ENCODE data around the gene TMSB4X.
A peak's percentile ranks its signal among the peaks of the same experiment; 100 is the strongest.

Gene TMSB4X

DNA sequence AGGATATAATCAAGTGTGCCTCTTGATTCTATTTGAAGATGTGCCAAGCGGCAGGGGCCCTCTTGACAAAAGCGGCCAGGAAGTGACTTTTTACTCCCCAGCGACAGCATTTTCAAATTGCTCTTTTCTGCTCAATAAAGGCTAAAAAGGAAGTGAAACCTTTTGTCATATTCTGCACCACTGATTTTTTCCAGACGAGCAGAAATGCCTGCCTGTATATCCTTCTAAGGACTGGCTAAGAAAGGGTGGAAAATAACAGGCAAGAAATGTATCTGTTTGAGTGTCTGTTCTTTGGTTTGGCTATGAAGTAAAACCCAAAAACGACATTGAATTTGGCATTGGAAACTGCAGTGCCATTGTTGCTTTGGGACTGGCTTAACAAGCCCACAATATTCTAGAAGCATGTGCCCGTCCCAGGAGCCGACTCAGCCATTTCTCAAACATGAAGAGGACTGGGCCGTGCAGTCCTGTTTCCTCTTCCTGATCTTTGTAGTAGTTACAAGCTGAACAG is 25.4 kb downstream of the TMSB4X start:
- peak overlapping the region; percentile 63 for H3K4me3 ChIP-seq (ENCODE audit: low read length)
- H3K9ac ChIP-seq (ENCODE audit: low read length): peak overlapping the region; percentile 90
- peak overlapping the region; percentile 80 for H3K4me2 ChIP-seq (ENCODE audit: low read length)

DNA sequence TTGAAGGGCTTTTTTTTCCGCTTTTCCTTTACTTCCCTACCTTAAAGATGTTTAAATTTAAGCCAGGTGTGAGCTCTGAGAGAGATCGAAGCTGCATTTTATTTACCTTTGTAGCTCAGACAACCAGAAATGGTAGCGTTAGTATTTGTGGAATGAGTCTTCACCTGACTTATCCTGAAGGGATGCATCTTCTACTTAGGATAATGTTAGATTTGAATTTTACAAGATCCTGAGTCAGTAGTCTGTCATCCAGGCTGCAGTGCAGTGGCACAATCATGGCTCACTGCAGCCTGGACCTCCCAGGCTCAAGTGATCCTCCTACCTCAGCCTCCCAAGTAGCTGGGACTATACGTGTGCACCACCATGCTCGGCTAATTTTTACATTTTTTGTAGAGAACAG is 26.2 kb downstream of the TMSB4X start:
- Histone ChIP-seq H4K20me1 (ENCODE audit: insufficient read depth, low read length) (no peaks in the 10 kb centered on the region), H3K9me3 (ENCODE audit: insufficient read depth, low read length) (no peaks in the 10 kb centered on the region), H3K79me2 (ENCODE audit: low read length) (peaks cover 5% of the 10 kb centered on the region; the same call in 1 of the 2 replicates), H3K4me2 (ENCODE audit: low read length) (peak overlapping the region; percentile 80), H3K4me3 (ENCODE audit: low read length) (peak overlapping the region; percentile 46), H3K27me3 (ENCODE audit: low read depth, low read length) (no peaks in the 10 kb centered on the region), H3K9ac (ENCODE audit: low read length) (peak overlapping the region; percentile 90), H2AFZ (ENCODE audit: low read depth, low read length) (no peak overlapping the region), H3K36me3 (replicated peaks; ENCODE audit: low read depth, low read length) (no peaks in the 10 kb centered on the region), H3K4me1 (ENCODE audit: low read length) (peaks cover 88% of the 10 kb centered on the region), H3K27ac (ENCODE audit: low read length) (peak overlapping the region; percentile 99)
- no peak for TF ChIP-seq EZH2phosphoT487 (IDR thresholded peaks at IDR 0.05; ENCODE audit: low read depth)
- TF ChIP-seq, protein P1, sequence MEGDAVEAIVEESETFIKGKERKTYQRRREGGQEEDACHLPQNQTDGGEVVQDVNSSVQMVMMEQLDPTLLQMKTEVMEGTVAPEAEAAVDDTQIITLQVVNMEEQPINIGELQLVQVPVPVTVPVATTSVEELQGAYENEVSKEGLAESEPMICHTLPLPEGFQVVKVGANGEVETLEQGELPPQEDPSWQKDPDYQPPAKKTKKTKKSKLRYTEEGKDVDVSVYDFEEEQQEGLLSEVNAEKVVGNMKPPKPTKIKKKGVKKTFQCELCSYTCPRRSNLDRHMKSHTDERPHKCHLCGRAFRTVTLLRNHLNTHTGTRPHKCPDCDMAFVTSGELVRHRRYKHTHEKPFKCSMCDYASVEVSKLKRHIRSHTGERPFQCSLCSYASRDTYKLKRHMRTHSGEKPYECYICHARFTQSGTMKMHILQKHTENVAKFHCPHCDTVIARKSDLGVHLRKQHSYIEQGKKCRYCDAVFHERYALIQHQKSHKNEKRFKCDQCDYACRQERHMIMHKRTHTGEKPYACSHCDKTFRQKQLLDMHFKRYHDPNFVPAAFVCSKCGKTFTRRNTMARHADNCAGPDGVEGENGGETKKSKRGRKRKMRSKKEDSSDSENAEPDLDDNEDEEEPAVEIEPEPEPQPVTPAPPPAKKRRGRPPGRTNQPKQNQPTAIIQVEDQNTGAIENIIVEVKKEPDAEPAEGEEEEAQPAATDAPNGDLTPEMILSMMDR (IDR thresholded peaks at IDR 0.05; ENCODE audit: low read depth, low read length): no peak

More for the DNA sequence above, 25.4 kb downstream of the TMSB4X start:
- Histone ChIP-seq H3K9me3 (ENCODE audit: insufficient read depth, low read length) (no peaks in the 10 kb centered on the region), H3K27ac (ENCODE audit: low read length) (peak overlapping the region; percentile 99), H4K20me1 (ENCODE audit: insufficient read depth, low read length) (no peaks in the 10 kb centered on the region), H2AFZ (ENCODE audit: low read depth, low read length) (no peak overlapping the region), H3K4me1 (ENCODE audit: low read length) (peaks cover 82% of the 10 kb centered on the region), H3K36me3 (replicated peaks; ENCODE audit: low read depth, low read length) (no peaks in the 10 kb centered on the region), H3K79me2 (ENCODE audit: low read length) (peaks cover 5% of the 10 kb centered on the region; the same call in 1 of the 2 replicates), H3K27me3 (ENCODE audit: low read depth, low read length) (no peaks in the 10 kb centered on the region)
- TF ChIP-seq, protein P1 (IDR thresholded peaks at IDR 0.05; ENCODE audit: low read depth, low read length): no peak
- TF ChIP-seq EZH2phosphoT487 (IDR thresholded peaks at IDR 0.05; ENCODE audit: low read depth): no peak

DNA sequence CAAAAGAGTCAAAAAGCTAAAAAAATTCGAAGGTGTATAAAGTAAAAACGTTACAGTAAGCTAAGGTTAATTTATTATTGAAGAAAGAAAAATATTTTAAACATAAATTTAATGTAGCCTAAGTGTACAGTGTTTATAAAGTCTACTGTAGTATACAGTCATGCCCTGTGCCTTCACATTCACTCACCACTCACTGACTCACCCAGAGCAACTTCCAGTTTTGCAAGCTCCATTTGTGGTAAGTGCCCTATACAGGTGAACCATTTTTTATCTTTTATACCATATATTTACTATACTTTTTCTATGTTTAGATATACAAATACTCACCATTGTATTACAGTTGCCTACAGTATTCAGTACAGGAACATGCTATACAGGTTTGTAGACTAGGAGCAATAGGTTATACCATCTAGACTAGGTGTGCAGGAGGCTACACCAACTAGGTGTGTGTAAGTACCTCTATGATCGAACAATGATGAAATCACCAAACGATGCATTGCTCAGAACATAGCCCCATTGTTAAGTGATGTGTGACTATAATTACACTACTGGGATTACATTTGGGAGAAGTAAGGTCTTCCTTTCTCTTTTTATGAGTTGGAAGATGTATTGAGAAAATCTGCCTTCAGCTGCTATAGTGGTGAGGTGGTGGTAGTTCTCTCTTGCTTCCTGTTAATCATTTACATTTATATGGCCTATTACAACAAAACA is 27.2 kb downstream of the TMSB4X start:
- Histone ChIP-seq H3K4me2 (ENCODE audit: low read length) (peak overlapping the region; percentile 80), H3K9me3 (ENCODE audit: insufficient read depth, low read length) (no peaks in the 10 kb centered on the region), H3K27me3 (ENCODE audit: low read depth, low read length) (no peaks in the 10 kb centered on the region), H3K36me3 (replicated peaks; ENCODE audit: low read depth, low read length) (no peaks in the 10 kb centered on the region), H3K79me2 (ENCODE audit: low read length) (peaks cover 5% of the 10 kb centered on the region; the same call in 1 of the 2 replicates), H4K20me1 (ENCODE audit: insufficient read depth, low read length) (no peaks in the 10 kb centered on the region), H3K4me1 (ENCODE audit: low read length) (peaks cover 94% of the 10 kb centered on the region), H2AFZ (ENCODE audit: low read depth, low read length) (no peak overlapping the region), H3K4me3 (ENCODE audit: low read length) (no peak overlapping the region; the same call in 1 of the 2 replicates), H3K9ac (ENCODE audit: low read length) (peak overlapping the region; percentile 90), H3K27ac (ENCODE audit: low read length) (peak overlapping the region; percentile 99)
- no peak for TF ChIP-seq EZH2phosphoT487 (IDR thresholded peaks at IDR 0.05; ENCODE audit: low read depth)
- TF ChIP-seq, protein P1 (IDR thresholded peaks at IDR 0.05; ENCODE audit: low read depth, low read length): no peak

DNA sequence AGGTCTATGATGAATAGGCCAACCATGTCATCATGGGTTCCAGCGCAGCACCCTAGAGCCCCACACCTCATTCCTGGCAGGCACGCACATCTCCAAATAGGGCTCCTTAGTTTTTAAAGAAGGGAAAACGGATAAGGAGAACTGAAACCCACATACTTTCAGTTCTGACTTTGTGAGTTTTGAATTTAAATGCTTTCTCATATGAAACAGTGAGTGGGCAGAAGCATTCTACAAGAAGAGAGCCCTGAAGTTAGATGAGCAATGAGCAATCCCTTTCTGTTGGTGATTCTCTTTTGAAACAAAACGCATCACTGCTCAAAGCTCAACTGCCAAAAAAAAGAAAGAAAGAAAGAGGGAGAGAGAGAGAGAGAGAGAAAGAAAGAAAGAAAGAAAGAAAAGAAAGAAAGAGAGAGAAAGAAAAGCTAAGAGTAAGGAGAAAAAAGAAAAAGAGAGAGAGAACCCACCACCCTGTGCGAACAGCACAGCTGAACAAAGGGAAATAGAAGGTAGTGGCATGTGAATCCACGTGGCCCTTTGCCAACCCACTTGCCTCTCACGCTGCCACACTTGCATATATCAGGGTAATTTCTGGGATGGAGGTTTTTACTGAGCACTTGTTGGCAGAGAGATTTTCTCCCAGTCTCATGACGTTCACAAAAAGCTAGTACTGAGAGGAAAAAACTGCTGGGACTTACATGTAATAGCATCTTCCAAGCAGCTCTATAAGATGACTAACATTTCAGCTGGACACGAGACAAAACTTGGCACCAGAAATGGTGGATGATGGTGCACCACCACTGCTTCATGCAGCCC is 31.0 kb downstream of the TMSB4X start:
- Histone ChIP-seq H3K9me3 (ENCODE audit: insufficient read depth, low read length) (no peaks in the 10 kb centered on the region), H3K4me3 (ENCODE audit: low read length) (peak overlapping the region; percentile 55), H3K4me1 (ENCODE audit: low read length) (peaks cover 82% of the 10 kb centered on the region), H3K4me2 (ENCODE audit: low read length) (peak overlapping the region; percentile 74), H4K20me1 (ENCODE audit: insufficient read depth, low read length) (no peaks in the 10 kb centered on the region), H3K36me3 (replicated peaks; ENCODE audit: low read depth, low read length) (no peaks in the 10 kb centered on the region), H3K79me2 (ENCODE audit: low read length) (no peaks in the 10 kb centered on the region), H3K27ac (ENCODE audit: low read length) (peak overlapping the region; percentile 97), H2AFZ (ENCODE audit: low read depth, low read length) (no peak overlapping the region), H3K9ac (ENCODE audit: low read length) (peak overlapping the region; percentile 74), H3K27me3 (ENCODE audit: low read depth, low read length) (no peaks in the 10 kb centered on the region)
- TF ChIP-seq EZH2phosphoT487 (IDR thresholded peaks at IDR 0.05; ENCODE audit: low read depth): no peak
- TF ChIP-seq, protein P1 (IDR thresholded peaks at IDR 0.05; ENCODE audit: low read depth, low read length): no peak
